AG10803 (cell line): Measurements from ENCODE around the gene CD6.

Source experiments
- DNase-seq: peaks from one replicate; pipeline ENCODE4 v3.0.0; 2010; ENCODE audit warnings: low read depth
- H3K4me3 ChIP-seq: 2 replicates; pipeline ENCODE4 v1.5.1; 2011; ENCODE audit warnings: mild to moderate bottlenecking, low read length, control low read depth
- TF ChIP-seq, protein P1 (sequence below): conservative IDR thresholded peaks from 2 replicates; pipeline ENCODE4 v1.5.1; 2011; ENCODE audit warnings: mild to moderate bottlenecking, low read length, control low read depth, inconsistent platforms

The CD6 gene

DNA sequence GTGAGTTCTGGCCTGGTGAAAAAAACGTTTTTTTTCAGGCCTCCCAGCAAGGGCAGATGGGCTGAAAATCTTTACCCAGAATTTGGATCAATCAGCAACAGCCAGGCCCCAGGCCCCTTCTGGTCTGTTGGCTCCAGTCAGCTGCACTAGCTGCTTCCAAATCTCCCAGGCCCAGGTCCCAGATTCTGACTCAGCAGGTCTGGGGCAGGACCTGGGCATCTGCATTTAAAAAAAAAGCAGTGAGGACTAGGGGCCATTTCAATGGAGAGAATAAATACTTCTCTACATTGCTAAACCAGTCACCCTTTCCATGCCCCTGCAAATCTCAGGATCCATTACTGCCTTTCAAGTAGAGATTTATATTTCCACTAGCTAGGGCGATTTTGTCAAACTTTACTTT is 23.8 kb upstream of the CD6 start:
- TF ChIP-seq, protein P1, sequence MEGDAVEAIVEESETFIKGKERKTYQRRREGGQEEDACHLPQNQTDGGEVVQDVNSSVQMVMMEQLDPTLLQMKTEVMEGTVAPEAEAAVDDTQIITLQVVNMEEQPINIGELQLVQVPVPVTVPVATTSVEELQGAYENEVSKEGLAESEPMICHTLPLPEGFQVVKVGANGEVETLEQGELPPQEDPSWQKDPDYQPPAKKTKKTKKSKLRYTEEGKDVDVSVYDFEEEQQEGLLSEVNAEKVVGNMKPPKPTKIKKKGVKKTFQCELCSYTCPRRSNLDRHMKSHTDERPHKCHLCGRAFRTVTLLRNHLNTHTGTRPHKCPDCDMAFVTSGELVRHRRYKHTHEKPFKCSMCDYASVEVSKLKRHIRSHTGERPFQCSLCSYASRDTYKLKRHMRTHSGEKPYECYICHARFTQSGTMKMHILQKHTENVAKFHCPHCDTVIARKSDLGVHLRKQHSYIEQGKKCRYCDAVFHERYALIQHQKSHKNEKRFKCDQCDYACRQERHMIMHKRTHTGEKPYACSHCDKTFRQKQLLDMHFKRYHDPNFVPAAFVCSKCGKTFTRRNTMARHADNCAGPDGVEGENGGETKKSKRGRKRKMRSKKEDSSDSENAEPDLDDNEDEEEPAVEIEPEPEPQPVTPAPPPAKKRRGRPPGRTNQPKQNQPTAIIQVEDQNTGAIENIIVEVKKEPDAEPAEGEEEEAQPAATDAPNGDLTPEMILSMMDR = no peak

DNA sequence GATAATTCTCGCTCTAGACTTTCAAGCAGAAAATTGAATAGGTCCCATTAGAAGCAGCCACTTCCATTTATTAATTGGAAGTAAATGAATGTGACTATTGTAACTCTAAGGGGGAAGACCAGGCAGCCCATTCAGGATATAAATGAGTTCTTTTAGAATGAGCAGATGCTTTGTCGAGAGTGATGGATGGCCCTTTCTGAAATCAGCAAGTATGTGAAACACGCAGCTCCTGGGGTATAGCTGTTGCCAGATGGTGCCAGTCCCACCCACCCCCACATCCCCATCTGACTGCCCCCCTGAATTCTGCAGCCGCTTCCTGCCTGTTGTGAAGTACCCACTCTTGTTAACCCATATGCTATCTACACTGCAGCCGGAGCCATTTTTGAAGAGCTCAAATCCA is 23.2 kb upstream of the CD6 start:
- TF ChIP-seq, protein P1 = no peak
- DNase-seq = no peak
- H3K4me3 ChIP-seq = no peak overlapping the region

More for the DNA sequence above, 23.8 kb upstream of the CD6 start:
- DNase-seq = no peak
- no peak overlapping the region for H3K4me3 ChIP-seq

DNA sequence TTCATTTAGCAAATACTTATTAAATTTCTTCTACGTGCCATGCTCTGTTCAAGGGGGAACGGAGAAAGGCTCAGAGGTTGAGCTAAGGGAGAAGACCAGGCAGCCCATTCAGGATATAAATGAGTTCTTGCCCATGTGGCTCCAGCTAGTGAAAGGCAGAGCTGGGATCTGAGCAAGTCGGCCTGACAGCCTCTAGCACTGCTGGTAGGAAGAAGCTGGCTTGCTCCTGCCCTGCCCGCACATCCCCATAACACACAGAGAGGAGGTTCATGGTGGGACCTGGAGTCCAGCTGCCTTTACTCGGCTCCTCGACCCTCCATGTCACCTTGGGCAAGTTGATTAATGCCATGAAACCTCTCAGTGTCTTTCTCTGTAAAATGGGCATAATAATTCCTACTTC is 21.5 kb upstream of the CD6 start:
- H3K4me3 ChIP-seq = no peak overlapping the region
- TF ChIP-seq, protein P1 = no peak
- no peak for DNase-seq

DNA sequence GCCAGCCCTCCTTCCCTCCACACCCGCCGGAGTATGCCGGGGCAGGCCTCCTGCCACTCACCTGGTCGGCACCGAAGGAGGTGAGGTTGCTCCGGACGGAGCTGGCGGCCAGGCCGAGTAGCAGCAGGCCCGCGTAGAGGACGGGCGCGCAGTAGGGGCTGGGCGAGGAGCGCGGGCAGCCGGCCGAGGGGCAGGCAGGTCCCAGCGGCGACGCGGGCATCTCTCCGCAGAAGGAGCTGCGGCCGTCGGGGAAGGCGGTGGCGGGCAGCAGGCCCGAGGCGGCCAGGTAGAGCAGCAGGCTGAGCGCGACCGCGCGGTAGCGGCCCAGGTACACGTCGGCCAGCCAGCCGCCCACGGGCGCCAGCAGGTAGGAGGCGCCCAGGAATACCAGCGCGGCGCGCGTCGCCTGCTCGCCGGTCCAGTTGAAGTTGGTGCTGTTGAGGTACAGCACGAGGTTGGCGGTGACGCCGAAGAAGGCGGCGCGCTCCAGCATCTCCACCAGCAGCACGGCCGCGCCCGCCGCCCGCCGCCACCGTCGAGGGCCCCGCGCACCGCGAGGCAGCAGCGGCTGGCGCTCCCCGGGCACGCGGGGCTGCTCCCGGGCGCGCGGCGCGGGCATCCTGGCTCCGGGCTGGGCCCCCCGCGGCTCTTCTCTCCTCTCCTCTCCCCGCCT is 20.4 kb upstream of the CD6 start:
- peak overlapping the region; percentile 62 for H3K4me3 ChIP-seq
- no peak for DNase-seq

DNA sequence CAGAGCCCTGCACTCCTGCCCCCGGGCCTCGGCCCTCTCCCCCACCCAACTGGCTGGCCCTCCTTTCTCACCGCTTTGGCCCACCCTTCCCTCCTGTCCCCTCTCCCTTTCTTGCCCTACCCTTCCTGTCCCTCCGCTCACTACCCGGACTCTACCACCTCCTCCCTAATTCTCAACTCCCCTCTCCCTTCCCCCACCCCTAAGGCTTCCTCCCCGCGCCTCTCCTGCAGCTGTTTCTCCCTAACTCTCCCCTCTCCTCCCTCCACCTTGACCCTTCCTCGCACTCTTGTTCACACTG is 19.9 kb upstream of the CD6 start:
- peak overlapping the region; percentile 62 for H3K4me3 ChIP-seq
- TF ChIP-seq, protein P1 = no peak
- DNase-seq = no peak

More for the DNA sequence above, 20.4 kb upstream of the CD6 start:
- TF ChIP-seq, protein P1 = no peak

DNA sequence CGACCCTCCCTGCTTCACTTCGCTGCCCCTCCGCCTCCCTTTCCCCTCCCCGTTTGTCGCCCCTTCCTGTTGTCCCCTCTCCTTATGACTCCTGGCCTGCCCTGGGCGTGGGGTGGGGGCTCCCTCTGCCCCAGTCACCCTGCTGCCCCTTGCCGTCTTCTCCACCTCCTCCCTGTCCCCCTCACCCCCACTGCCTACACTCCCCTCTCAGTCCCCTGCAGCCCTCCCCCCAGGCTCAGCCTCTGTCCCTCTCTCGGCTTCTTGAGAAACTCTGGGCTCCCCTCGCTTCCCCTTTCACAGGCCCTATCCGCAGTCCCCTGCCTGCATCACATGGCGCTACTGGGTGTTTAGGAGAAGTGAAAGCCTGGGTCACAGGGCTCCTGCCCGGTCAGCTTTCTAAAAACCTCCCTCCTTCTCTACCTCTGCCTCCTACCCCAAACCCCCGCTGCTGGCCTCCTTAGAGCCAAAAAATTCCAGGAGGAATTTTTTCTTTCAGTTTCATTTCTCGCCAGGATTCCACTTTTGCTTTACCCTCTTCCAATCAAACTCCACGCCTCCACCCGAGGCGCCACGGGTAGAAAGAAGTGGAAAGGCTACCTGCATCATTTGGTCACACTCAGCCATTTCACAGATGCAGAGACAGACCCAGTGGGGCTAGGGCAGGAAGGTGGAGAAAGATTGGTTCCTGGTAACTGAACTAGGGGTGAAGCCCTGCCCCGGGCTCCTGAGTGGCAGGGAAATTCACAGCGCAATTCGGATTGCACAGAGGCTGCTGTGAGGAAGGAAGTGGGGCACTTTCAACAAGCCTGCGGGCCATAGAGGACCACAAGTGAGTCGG is 19.4 kb upstream of the CD6 start, which contains the start of gene SLC15A3:
Gene SLC15A3, minus strand, starts transcription at position 273 of the 838 bp plus-strand sequence. CDS start 625 bp downstream, outside the sequence.
- TF ChIP-seq, protein P1 = no peak
- H3K4me3 ChIP-seq = peak within 1 kb of the TSS; percentile 62
- DNase-seq = peak; percentile 44

DNA sequence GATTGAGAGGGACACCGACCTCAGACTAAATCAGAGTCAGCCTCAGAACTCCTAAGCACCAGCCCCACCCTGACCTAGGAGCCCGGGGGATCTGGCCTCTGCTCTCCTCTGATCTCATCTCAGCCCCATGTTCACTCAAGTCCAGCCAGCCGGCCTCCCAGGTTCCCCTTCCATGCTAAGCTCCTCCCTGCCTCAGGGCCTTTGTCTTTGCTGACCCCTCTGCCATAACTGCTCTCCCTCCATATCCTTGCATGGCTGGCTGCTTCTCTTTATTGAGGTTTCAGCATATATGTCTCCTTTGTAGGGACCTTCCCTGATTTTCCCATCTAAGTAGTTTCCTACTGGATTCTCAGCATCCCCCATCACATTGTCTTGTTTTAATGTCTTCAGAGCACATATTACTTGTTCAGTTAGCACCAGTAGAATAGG is 18.7 kb upstream of the CD6 start:
- no peak for DNase-seq
- TF ChIP-seq, protein P1 = no peak
- H3K4me3 ChIP-seq = peak overlapping the region; percentile 62
